GM12878 (cell line): Measurements from ENCODE around the gene TMEM88. TPM values are rescaled to one million over a fixed set of nuclear protein-coding genes. Genes with fewer than 3 reads are reported as not detected.

ENCODE experiments used
- ATF2 ChIP-seq: IDR thresholded peaks from 2 replicates; pipeline ENCODE4 v1.6.1; 2012; ENCODE audit warnings: low read length, inconsistent platforms
- ATF7 ChIP-seq: fragments of 450-650 bp; IDR thresholded peaks from 2 replicates; pipeline ENCODE4 v1.6.1; 2016; ENCODE audit warnings: low read depth, mild to moderate bottlenecking
- BCL11A ChIP-seq: IDR thresholded peaks from 2 replicates; pipeline ENCODE4 v1.6.1; 2011; ENCODE audit warnings: low read depth, low read length
- BCL3 ChIP-seq: IDR thresholded peaks from 2 replicates; pipeline ENCODE4 v1.6.1; 2011; ENCODE audit warnings: borderline replicate concordance, low read depth, mild to moderate bottlenecking, moderate library complexity, low read length; ENCODE audit not compliant: insufficient read depth, poor library complexity, severe bottlenecking
- BHLHE40 ChIP-seq, 2 experiments: fragments of 450-650 bp in 1 of 2; IDR thresholded peaks; 2 replicates each; pipeline ENCODE4 v1.6.1; 2011 to 2017; ENCODE audit warnings: low read depth in 2 of 2, borderline replicate concordance in 1 of 2, improper control_type of control experiment in 1 of 2, low read length in 1 of 2, mild to moderate bottlenecking in 1 of 2
- CBX3 ChIP-seq: fragments of 200-600 bp; sonication (generic); IDR thresholded peaks from 2 replicates; pipeline ENCODE4 v1.6.1; 2016; ENCODE audit warnings: low read depth, borderline replicate concordance
- CEBPB ChIP-seq, 2 experiments: fragments of 150-350 bp in 1 of 2; IDR thresholded peaks; 2 replicates each; pipeline ENCODE4 v1.6.1; 2012 to 2014; ENCODE audit warnings: low read depth in 2 of 2, low read length in 2 of 2, borderline replicate concordance in 1 of 2, inconsistent platforms in 1 of 2
- DPF2 ChIP-seq: fragments of 450-650 bp; IDR thresholded peaks from 2 replicates; pipeline ENCODE4 v1.6.1; 2017; ENCODE audit warnings: mild to moderate bottlenecking
- FOXK2 ChIP-seq: fragments of 450-650 bp; IDR thresholded peaks from 2 replicates; pipeline ENCODE4 v1.6.1; 2017; ENCODE audit warnings: mild to moderate bottlenecking, moderate library complexity
- IRF5 ChIP-seq: fragments of 450-650 bp; IDR thresholded peaks from 2 replicates; pipeline ENCODE4 v1.6.1; 2017; ENCODE audit warnings: borderline replicate concordance
- JUNB ChIP-seq: IDR thresholded peaks from 2 replicates; pipeline ENCODE4 v1.6.1; 2016; ENCODE audit warnings: antibody characterized with exemption, mild to moderate bottlenecking
- MTA2 ChIP-seq: fragments of 450-650 bp; IDR thresholded peaks from 2 replicates; pipeline ENCODE4 v1.6.1; 2016; ENCODE audit warnings: low read depth, mild to moderate bottlenecking, moderate library complexity
- POU2F2 ChIP-seq: IDR thresholded peaks from 3 replicates; pipeline ENCODE4 v1.6.1; 2011; ENCODE audit warnings: low read depth, mild to moderate bottlenecking, low read length, borderline replicate concordance
- SMAD1 ChIP-seq: fragments of 450-650 bp; IDR thresholded peaks from 2 replicates; pipeline ENCODE4 v1.6.1; 2018; ENCODE audit warnings: mild to moderate bottlenecking, low read depth; ENCODE audit not compliant: partially characterized antibody
- SMARCA5 ChIP-seq: fragments of 450-650 bp; IDR thresholded peaks from 2 replicates; pipeline ENCODE4 v1.6.1; 2017; ENCODE audit warnings: mild to moderate bottlenecking
- SPI1 ChIP-seq: IDR thresholded peaks from 2 replicates; pipeline ENCODE4 v1.6.1; 2011; ENCODE audit warnings: low read depth, mild to moderate bottlenecking, low read length, moderate library complexity, borderline replicate concordance; ENCODE audit not compliant: insufficient read depth
- SREBF2 ChIP-seq: IDR thresholded peaks from 2 replicates; pipeline ENCODE4 v1.6.1; 2012; ENCODE audit warnings: mild to moderate bottlenecking, low read length
- TBL1XR1 ChIP-seq: IDR thresholded peaks from 2 replicates; pipeline ENCODE4 v1.6.1; 2012; ENCODE audit warnings: low read depth, low read length, improper control_type of control experiment
- TCF12 ChIP-seq: IDR thresholded peaks from 2 replicates; pipeline ENCODE4 v1.6.1; 2011; ENCODE audit warnings: low read depth, mild to moderate bottlenecking, low read length
- ZBED1 ChIP-seq: IDR thresholded peaks from 2 replicates; pipeline ENCODE4 v1.6.1; 2016; ENCODE audit warnings: borderline replicate concordance
- ZBTB40 ChIP-seq: fragments of 450-650 bp; IDR thresholded peaks from 2 replicates; pipeline ENCODE4 v1.6.1; 2016; ENCODE audit warnings: mild to moderate bottlenecking, moderate library complexity, borderline replicate concordance
- ZNF217 ChIP-seq: fragments of 450-650 bp; IDR thresholded peaks from 2 replicates; pipeline ENCODE4 v1.6.1; 2017; ENCODE audit warnings: antibody characterized with exemption, mild to moderate bottlenecking
- polyA plus RNA-seq, 11 experiments: library from polyadenylated mRNA; depleted of rRNA in 4 of 11; unstranded in 6 of 11; stranded (reverse) in 5 of 11; fragments of >200 nt; fragmentation: Nextera tagmentation in 4 of 11; fragmentation: Illumina TruSeq in 1 of 11; extraction: Ambion mirVana in 4 of 11; extraction: Trizol in 1 of 11; gene quantifications; 1 replicate in 1 of 11; 2 replicates in 10 of 11; pipeline versions ENCODE4 v1.2.1 to v1.2.3, GENCODE V29; 2011 to 2016; ENCODE audit warnings: inconsistent platforms in 2 of 11, missing spikeins in 2 of 11, low read depth in 1 of 11
- total RNA-seq, 4 experiments: library from RNA; depleted of rRNA in 3 of 4; stranded (reverse); fragments of >200 nt in 3 of 4; fragmentation: Illumina TruSeq in 1 of 4; extraction: Trizol in 1 of 4; gene quantifications; 2 replicates each; pipeline versions ENCODE4 v1.2.1 to v1.2.3, GENCODE V29; 2013 to 2021

The TMEM88 gene
- total and polyA plus RNA-seq, 10 of the 15 experiments (the other 5 are each of a cell fraction or from before 2014, with no cell fraction given), result 0.21 to 2.2 (median 0.62) TPM; not detected in 5

- peak; percentile 16; the same call in 1 of the 2 replicates for TF ChIP-seq ZBTB40
- TF ChIP-seq SREBF2, result no peak
- TF ChIP-seq ATF2, result no peak
- TF ChIP-seq ZNF217, result no peak
- peak; percentile 72 for TF ChIP-seq MTA2
- no peak for TF ChIP-seq CEBPB (IDR thresholded peaks at IDR 0.05; ENCODE audit: borderline replicate concordance in 1 of 2, low read depth in 2 of 2, low read length in 2 of 2)
- TF ChIP-seq BHLHE40 (IDR thresholded peaks at IDR 0.05; ENCODE audit: borderline replicate concordance in 1 of 2, low read depth in 2 of 2, low read length in 1 of 2), result peak; percentile 65 to 68
- TF ChIP-seq TBL1XR1, result peak; percentile 92
- TF ChIP-seq SMARCA5, result no peak
- TF ChIP-seq ZBED1, result no peak
- TF ChIP-seq SMAD1, result no peak
- TF ChIP-seq BCL11A, result no peak; the same call in 1 of the 2 replicates
- no peak for TF ChIP-seq JUNB
- no peak for TF ChIP-seq FOXK2
- peak; percentile 60 for TF ChIP-seq BCL3
- TF ChIP-seq IRF5, result no peak
- TF ChIP-seq SPI1, result peak; percentile 95
- peak; percentile 95 for TF ChIP-seq ATF7
- TF ChIP-seq TCF12, result peak; percentile 70; the same call in 1 of the 2 replicates
- no peak; the same call in 2 of the 3 replicates for TF ChIP-seq POU2F2
- TF ChIP-seq CBX3, result no peak
- no peak for TF ChIP-seq DPF2
Measured at GRCh38 chr17:7843536-7844291, 11.2 kb upstream of the TMEM88 start (continued).
